ENCODE results near the gene LRP3.

DNA sequence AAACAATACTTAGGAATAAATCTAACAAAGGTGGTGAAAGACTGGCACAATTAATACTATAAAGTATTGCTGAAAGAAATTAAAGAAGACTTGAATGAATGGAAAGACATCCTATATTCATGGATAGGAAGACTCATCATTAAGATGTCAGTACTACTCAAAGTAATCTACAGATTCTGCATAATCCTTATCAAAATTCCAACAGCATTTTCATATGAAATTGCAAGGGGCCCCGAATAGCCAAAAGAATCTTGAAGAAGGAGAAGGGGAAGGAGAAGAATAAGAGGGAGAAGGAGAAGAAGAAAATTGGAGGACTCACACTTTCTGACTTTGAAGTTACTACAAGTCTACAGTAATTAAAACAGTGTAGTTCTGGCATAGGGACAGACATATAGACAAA is 25.6 kb upstream of the LRP3 start:
- TF ChIP-seq, protein P1, sequence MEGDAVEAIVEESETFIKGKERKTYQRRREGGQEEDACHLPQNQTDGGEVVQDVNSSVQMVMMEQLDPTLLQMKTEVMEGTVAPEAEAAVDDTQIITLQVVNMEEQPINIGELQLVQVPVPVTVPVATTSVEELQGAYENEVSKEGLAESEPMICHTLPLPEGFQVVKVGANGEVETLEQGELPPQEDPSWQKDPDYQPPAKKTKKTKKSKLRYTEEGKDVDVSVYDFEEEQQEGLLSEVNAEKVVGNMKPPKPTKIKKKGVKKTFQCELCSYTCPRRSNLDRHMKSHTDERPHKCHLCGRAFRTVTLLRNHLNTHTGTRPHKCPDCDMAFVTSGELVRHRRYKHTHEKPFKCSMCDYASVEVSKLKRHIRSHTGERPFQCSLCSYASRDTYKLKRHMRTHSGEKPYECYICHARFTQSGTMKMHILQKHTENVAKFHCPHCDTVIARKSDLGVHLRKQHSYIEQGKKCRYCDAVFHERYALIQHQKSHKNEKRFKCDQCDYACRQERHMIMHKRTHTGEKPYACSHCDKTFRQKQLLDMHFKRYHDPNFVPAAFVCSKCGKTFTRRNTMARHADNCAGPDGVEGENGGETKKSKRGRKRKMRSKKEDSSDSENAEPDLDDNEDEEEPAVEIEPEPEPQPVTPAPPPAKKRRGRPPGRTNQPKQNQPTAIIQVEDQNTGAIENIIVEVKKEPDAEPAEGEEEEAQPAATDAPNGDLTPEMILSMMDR (conservative IDR thresholded peaks at IDR 0.05; ENCODE audit: low read depth, low read length), result no peak
- no peak for TF ChIP-seq EZH2 (IDR thresholded peaks at IDR 0.05; ENCODE audit: low read length, unreplicated experiment)
